H1 (cell line): ENCODE measurements around the gene TOMM5. TPM values are rescaled to one million over a fixed set of nuclear protein-coding genes. Genes with fewer than 3 reads are reported as not detected.

Experiments
- SIN3A ChIP-seq, 2 experiments: IDR thresholded peaks in 1 of 2; conservative IDR thresholded peaks in 1 of 2; 2 replicates each; pipeline ENCODE4 v1.6.1; 2011 to 2012; ENCODE audit warnings: low read length in 2 of 2, improper control_type of control experiment in 1 of 2, low read depth in 1 of 2, mild to moderate bottlenecking in 1 of 2
- polyA plus RNA-seq, 7 experiments: library from polyadenylated mRNA; depleted of rRNA in 3 of 7; stranded (reverse) in 5 of 7; unstranded in 2 of 7; fragments of >200 nt in 5 of 7; fragments of 200-250 nt in 2 of 7; gene quantifications; 1 replicate in 5 of 7; 2 replicates in 1 of 7; 4 replicates in 1 of 7; pipeline versions ENCODE4 v1.2.1 to v1.2.3, GENCODE V29; 2011 to 2013; ENCODE audit warnings: missing spikeins in 2 of 7, mixed read lengths in 2 of 7
- total RNA-seq: library from RNA; stranded (reverse); fragmentation: NEBNext Ultra II Directional; extraction: Animal tissue kit (Norgen Biotek cat#: 25700); gene quantifications from 2 replicates; pipeline ENCODE4 v1.2.1, GENCODE V29; 2021

The TOMM5 gene
- total and polyA plus RNA-seq, 2 of the 8 experiments (the other 6 are each of a cell fraction or from before 2014, with no cell fraction given) = 171 to 174 TPM

DNA sequence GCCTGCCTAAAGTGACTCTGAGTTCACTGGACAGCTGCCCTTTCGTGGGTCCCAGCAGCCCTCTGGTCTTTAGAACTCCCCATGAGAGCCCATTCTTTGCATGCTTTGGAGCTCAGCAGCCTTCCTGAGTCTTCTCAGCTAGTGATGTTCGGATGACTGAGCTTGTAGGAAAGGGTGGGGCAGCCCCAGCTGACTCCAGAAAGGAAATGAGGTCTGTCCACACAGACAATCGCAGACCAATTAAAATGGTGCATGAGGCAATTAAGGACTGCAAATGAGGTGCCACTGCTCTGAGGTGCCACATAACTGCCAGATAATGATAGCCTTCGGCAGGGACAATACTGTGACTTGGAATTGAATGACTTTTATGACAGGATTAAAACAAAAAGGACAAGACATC lies 25.4 kb upstream of the TOMM5 start (continued):
- TF ChIP-seq SIN3A (conservative IDR thresholded peaks at IDR 0.05 in 1 of 2, IDR thresholded peaks at IDR 0.05 in 1 of 2; ENCODE audit: low read depth in 1 of 2, low read length in 2 of 2) = no peak
- TF ChIP-seq, all 59 proteins: peak for 0
